ENCODE data around the gene SALL4. TPM values are rescaled to one million over a fixed set of nuclear protein-coding genes. Genes with fewer than 3 reads are reported as not detected.
A peak's percentile ranks its signal among the peaks of the same experiment; 100 is the strongest.

SALL4 gene
- total and polyA plus RNA-seq, 2 of the 8 experiments (the other 6 are each of a cell fraction or from before 2014, with no cell fraction given), result 108 to 235 TPM

DNA sequence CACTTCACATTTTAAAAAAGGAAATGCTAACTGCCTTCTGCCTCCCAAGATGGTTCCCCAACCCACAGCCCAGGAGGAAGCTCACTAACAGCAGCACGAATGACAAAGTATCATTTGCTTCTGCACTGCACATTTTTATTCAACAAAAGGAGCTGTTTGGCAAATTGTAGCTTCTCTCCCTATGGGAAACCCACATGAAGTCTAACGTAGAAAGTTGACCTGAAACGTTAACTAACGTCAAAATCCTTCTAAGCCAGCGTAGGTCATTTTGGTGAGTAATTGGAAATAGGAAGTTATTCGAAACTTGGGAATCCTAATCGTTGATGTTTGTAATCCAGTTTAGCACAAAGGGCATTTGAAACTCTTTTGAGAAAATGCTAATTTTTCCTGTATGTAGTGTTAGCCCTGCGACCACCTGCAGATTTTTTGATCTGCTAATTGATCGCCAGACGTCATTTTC, 2.9 kb downstream of the SALL4 start (continued):
- TF ChIP-seq JUND (IDR thresholded peaks at IDR 0.05; ENCODE audit: low read length) (no peak), KDM5A (IDR thresholded peaks at IDR 0.05; ENCODE audit: low read length) (no peak), USF2 (IDR thresholded peaks at IDR 0.05; ENCODE audit: low read length) (no peak), TEAD4 (IDR thresholded peaks at IDR 0.05; ENCODE audit: low read depth, low read length) (no peak), TBP (IDR thresholded peaks at IDR 0.05; ENCODE audit: low read depth, low read length) (no peak), EGR1 (IDR thresholded peaks at IDR 0.05; ENCODE audit: borderline replicate concordance, low read depth, low read length) (no peak), TAF7 (optimal IDR thresholded peaks at IDR 0.05; ENCODE audit: borderline replicate concordance, low read depth, low read length) (peak; percentile 39), CEBPB (IDR thresholded peaks at IDR 0.05; ENCODE audit: low read depth, low read length) (no peak), ASH2L (IDR thresholded peaks at IDR 0.05; ENCODE audit: low read length) (no peak), NRF1 (IDR thresholded peaks at IDR 0.05; ENCODE audit: low read depth, low read length) (no peak), HDAC2 (IDR thresholded peaks at IDR 0.05; ENCODE audit: borderline replicate concordance in 1 of 2, low read depth in 2 of 2, low read length in 2 of 2) (no peak), HDAC6 (IDR thresholded peaks at IDR 0.05; ENCODE audit: low read depth, low read length) (no peak), SRF (IDR thresholded peaks at IDR 0.05; ENCODE audit: low read depth, low read length) (no peak), EZH2 (IDR thresholded peaks at IDR 0.05; ENCODE audit: low read depth, low read length, severe bottlenecking) (no peak)
- TF ChIP-seq, protein P1, sequence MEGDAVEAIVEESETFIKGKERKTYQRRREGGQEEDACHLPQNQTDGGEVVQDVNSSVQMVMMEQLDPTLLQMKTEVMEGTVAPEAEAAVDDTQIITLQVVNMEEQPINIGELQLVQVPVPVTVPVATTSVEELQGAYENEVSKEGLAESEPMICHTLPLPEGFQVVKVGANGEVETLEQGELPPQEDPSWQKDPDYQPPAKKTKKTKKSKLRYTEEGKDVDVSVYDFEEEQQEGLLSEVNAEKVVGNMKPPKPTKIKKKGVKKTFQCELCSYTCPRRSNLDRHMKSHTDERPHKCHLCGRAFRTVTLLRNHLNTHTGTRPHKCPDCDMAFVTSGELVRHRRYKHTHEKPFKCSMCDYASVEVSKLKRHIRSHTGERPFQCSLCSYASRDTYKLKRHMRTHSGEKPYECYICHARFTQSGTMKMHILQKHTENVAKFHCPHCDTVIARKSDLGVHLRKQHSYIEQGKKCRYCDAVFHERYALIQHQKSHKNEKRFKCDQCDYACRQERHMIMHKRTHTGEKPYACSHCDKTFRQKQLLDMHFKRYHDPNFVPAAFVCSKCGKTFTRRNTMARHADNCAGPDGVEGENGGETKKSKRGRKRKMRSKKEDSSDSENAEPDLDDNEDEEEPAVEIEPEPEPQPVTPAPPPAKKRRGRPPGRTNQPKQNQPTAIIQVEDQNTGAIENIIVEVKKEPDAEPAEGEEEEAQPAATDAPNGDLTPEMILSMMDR (IDR thresholded peaks at IDR 0.05; ENCODE audit: control extremely low read depth in 1 of 3, insufficient read depth in 1 of 3, low read depth in 1 of 3, low read length in 3 of 3), result no peak
